ENCODE results near the gene C2orf49.

GRCh38 chr2:105320651-105321215, 16.6 kb upstream of the C2orf49 start:
- TF ChIP-seq CTCF (conservative IDR thresholded peaks at IDR 0.05 in 1 of 2, IDR thresholded peaks at IDR 0.05 in 1 of 2; ENCODE audit: extremely low read depth in 1 of 2, insufficient read depth in 1 of 2, low read depth in 1 of 2, low read length in 2 of 2) (no peak), EZH2 (IDR thresholded peaks at IDR 0.05; ENCODE audit: borderline replicate concordance, low read length) (no peak)
